Measurements from ENCODE around the gene KPNA6.
"Not testable (repeated sequence)": the region's sequence is repeated elsewhere in the genome, so short reads cannot be mapped to it uniquely, and the experiment has no call there.

The KPNA6 gene

DNA sequence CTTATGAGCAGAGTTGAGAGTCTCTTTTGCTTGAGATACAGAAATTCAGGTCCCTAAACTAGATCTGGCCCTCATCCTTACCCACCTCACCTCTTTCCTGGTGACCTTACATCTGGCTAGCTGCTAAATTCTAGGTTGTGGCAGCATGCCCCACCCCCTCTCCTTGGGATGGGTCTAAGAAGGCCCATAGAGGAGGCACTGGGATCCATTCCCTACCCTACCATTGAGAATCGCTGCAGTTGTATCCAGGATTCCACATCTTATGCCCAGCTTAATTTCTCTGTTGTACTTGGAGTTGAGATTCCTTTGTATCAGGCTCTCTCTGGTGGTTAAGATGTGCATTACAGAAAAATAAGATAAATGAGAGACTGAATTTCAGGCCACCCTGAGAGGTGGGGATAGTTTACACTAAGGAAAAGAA, 44.6 kb upstream of the KPNA6 start:
- H3K27me3 ChIP-seq (ENCODE audit: low read length) = no peaks in the 10 kb centered on the region
- peaks cover 15% of the 10 kb centered on the region; the same call in 1 of the 2 replicates for H3F3A ChIP-seq (ENCODE audit: insufficient read depth)
- no peak overlapping the region for H3K4me2 ChIP-seq (ENCODE audit: low read depth, low read length, poor library complexity, severe bottlenecking)

GRCh38 chr1:32065613-32066488, 42.0 kb upstream of the KPNA6 start:
- not testable (repeated sequence) for H4K20me1 ChIP-seq (ENCODE audit: low read depth, low read length); H3K27ac ChIP-seq (ENCODE audit: low read depth, low read length); H3K79me2 ChIP-seq (ENCODE audit: insufficient read depth, low read length); H2AFZ ChIP-seq (ENCODE audit: low read depth, low read length, severe bottlenecking); H3K36me3 ChIP-seq (ENCODE audit: low read length); H3K9ac ChIP-seq (ENCODE audit: low read length); H3K27me3 ChIP-seq (ENCODE audit: low read length); H3K9me2 ChIP-seq (replicated peaks; ENCODE audit: insufficient read depth, low read length); H3K4me3 ChIP-seq (ENCODE audit: insufficient read depth, low read length, poor library complexity, severe bottlenecking); H3K4me2 ChIP-seq (ENCODE audit: low read depth, low read length, poor library complexity, severe bottlenecking); H3F3A ChIP-seq (ENCODE audit: insufficient read depth); H3K9me3 ChIP-seq (ENCODE audit: insufficient read depth, low read length)

More for the DNA sequence above, 44.6 kb upstream of the KPNA6 start:
- Histone ChIP-seq H3K4me3 (ENCODE audit: insufficient read depth, low read length, poor library complexity, severe bottlenecking) (no peak overlapping the region), H3K9me3 (ENCODE audit: insufficient read depth, low read length) (no peaks in the 10 kb centered on the region), H4K20me1 (ENCODE audit: low read depth, low read length) (no peaks in the 10 kb centered on the region), H3K36me3 (ENCODE audit: low read length) (0 out of 2 replicates have a peak, but pooled peaks cover 7% of the 10 kb centered on the region), H2AFZ (ENCODE audit: low read depth, low read length, severe bottlenecking) (no peak overlapping the region), H3K27ac (ENCODE audit: low read depth, low read length) (no peak overlapping the region), H3K79me2 (ENCODE audit: insufficient read depth, low read length) (no peaks in the 10 kb centered on the region), H3K9me2 (replicated peaks; ENCODE audit: insufficient read depth, low read length) (no peaks in the 10 kb centered on the region), H3K9ac (ENCODE audit: low read length) (no peak overlapping the region)
- TF ChIP-seq CTCF (IDR thresholded peaks at IDR 0.05; ENCODE audit: insufficient read depth, low read length, poor library complexity, severe bottlenecking) (peak; percentile 48), EZH2phosphoT487 (conservative IDR thresholded peaks at IDR 0.05; ENCODE audit: low read length) (no peak)

DNA sequence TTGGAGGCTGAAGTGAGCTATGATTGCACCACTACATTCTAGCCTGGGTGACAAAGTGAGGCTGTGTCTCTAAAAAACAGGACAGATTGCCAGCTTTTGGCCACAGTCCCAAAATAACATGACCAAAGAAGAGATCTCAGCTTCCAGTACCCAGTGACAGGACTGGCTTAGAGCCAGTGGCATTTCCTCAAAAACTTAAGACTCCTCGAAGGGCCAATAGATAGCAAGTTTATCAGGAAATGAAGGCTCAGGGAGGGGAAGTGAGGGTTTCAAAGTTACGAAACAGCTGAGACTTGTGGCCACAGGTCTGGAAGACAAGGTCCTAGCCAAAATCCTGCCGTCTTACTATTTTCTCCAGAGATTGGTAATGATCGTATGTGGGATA, 41.4 kb upstream of the KPNA6 start:
- Histone ChIP-seq H4K20me1 (ENCODE audit: low read depth, low read length) (no peaks in the 10 kb centered on the region), H3K36me3 (ENCODE audit: low read length) (no peaks in the 10 kb centered on the region), H3K9me2 (replicated peaks; ENCODE audit: insufficient read depth, low read length) (no peaks in the 10 kb centered on the region), H3K27ac (ENCODE audit: low read depth, low read length) (no peak overlapping the region), H2AFZ (ENCODE audit: low read depth, low read length, severe bottlenecking) (no peak overlapping the region), H3K9me3 (ENCODE audit: insufficient read depth, low read length) (no peaks in the 10 kb centered on the region), H3K4me2 (ENCODE audit: low read depth, low read length, poor library complexity, severe bottlenecking) (no peak overlapping the region), H3F3A (ENCODE audit: insufficient read depth) (no peaks in the 10 kb centered on the region), H3K27me3 (ENCODE audit: low read length) (no peaks in the 10 kb centered on the region), H3K9ac (ENCODE audit: low read length) (no peak overlapping the region), H3K79me2 (ENCODE audit: insufficient read depth, low read length) (no peaks in the 10 kb centered on the region), H3K4me3 (ENCODE audit: insufficient read depth, low read length, poor library complexity, severe bottlenecking) (no peak overlapping the region)
- TF ChIP-seq CTCF (IDR thresholded peaks at IDR 0.05; ENCODE audit: insufficient read depth, low read length, poor library complexity, severe bottlenecking) (no peak), EZH2phosphoT487 (conservative IDR thresholded peaks at IDR 0.05; ENCODE audit: low read length) (no peak)

GRCh38 chr1:32068957-32069588, 38.8 kb upstream of the KPNA6 start:
- Histone ChIP-seq H3F3A (ENCODE audit: insufficient read depth) (peaks cover 4% of the 10 kb centered on the region; the same call in 1 of the 2 replicates), H4K20me1 (ENCODE audit: low read depth, low read length) (peaks cover 3% of the 10 kb centered on the region; the same call in 1 of the 2 replicates), H3K27ac (ENCODE audit: low read depth, low read length) (no peak overlapping the region), H3K9me2 (replicated peaks; ENCODE audit: insufficient read depth, low read length) (no peaks in the 10 kb centered on the region), H3K4me2 (ENCODE audit: low read depth, low read length, poor library complexity, severe bottlenecking) (no peak overlapping the region), H3K9me3 (ENCODE audit: insufficient read depth, low read length) (no peaks in the 10 kb centered on the region), H2AFZ (ENCODE audit: low read depth, low read length, severe bottlenecking) (no peak overlapping the region), H3K4me3 (ENCODE audit: insufficient read depth, low read length, poor library complexity, severe bottlenecking) (no peak overlapping the region), H3K36me3 (ENCODE audit: low read length) (no peaks in the 10 kb centered on the region), H3K79me2 (ENCODE audit: insufficient read depth, low read length) (peaks cover 8% of the 10 kb centered on the region), H3K9ac (ENCODE audit: low read length) (no peak overlapping the region), H3K27me3 (ENCODE audit: low read length) (no peaks in the 10 kb centered on the region)
- no peak for TF ChIP-seq EZH2phosphoT487 (conservative IDR thresholded peaks at IDR 0.05; ENCODE audit: low read length)
- TF ChIP-seq CTCF (IDR thresholded peaks at IDR 0.05; ENCODE audit: insufficient read depth, low read length, poor library complexity, severe bottlenecking) = no peak

All from SU-DHL-6 (cell line).